HEK293 (cell line): Measurements from ENCODE around the gene TPBGL.

Source experiments
- KLF9 ChIP-seq: fragments of 450-650 bp; formaldehyde crosslinking; IDR thresholded peaks from 2 replicates; pipeline ENCODE4 v1.5.1; 2016; ENCODE audit warnings: missing biosample characterization, missing genetic modification characterization, low read depth
- MEIS1 ChIP-seq: sonication (generic); formaldehyde crosslinking; IDR thresholded peaks from 2 replicates; pipeline ENCODE4 v1.8.1; 2022; ENCODE audit warnings: missing genetic modification reagents, mild to moderate bottlenecking, borderline replicate concordance
- SETDB1 ChIP-seq: IDR thresholded peaks from one replicate; pipeline ENCODE4 v1.6.1; 2017; ENCODE audit warnings: mild to moderate bottlenecking, low read length, moderate library complexity, mixed read lengths; ENCODE audit not compliant: insufficient read length
- ZFP3 ChIP-seq: fragments of 450-650 bp; formaldehyde crosslinking; IDR thresholded peaks from 2 replicates; pipeline ENCODE4 v1.5.1; 2016; ENCODE audit warnings: low read depth, missing biosample characterization, missing genetic modification characterization
- ZNF24 ChIP-seq: fragments of 450-650 bp; formaldehyde crosslinking; IDR thresholded peaks from 2 replicates; pipeline ENCODE4 v1.5.1; 2016; ENCODE audit warnings: missing biosample characterization, missing genetic modification characterization
- ZNF530 ChIP-seq: fragments of 450-650 bp; formaldehyde crosslinking; IDR thresholded peaks from 2 replicates; pipeline ENCODE4 v1.5.1; 2016; ENCODE audit warnings: low read depth, missing biosample characterization, missing genetic modification characterization
- ZNF600 ChIP-seq: fragments of 450-650 bp; formaldehyde crosslinking; IDR thresholded peaks from 2 replicates; pipeline ENCODE4 v1.5.1; 2016; ENCODE audit warnings: missing biosample characterization, missing genetic modification characterization
- ZNF654 ChIP-seq: fragments of 450-650 bp; formaldehyde crosslinking; IDR thresholded peaks from 2 replicates; pipeline ENCODE4 v1.5.1; 2016; ENCODE audit warnings: low read depth, missing biosample characterization, missing genetic modification characterization
- TF ChIP-seq, protein P1 (sequence below): fragments of 450-650 bp; formaldehyde crosslinking; IDR thresholded peaks from 2 replicates; pipeline ENCODE4 v1.5.1; 2016; ENCODE audit warnings: missing biosample characterization, missing genetic modification characterization
- TF ChIP-seq, protein P2 (sequence below): fragments of 450-650 bp; formaldehyde crosslinking; IDR thresholded peaks from 2 replicates; pipeline ENCODE4 v1.5.1; 2016; ENCODE audit warnings: missing biosample characterization, missing genetic modification characterization, borderline replicate concordance

DNA sequence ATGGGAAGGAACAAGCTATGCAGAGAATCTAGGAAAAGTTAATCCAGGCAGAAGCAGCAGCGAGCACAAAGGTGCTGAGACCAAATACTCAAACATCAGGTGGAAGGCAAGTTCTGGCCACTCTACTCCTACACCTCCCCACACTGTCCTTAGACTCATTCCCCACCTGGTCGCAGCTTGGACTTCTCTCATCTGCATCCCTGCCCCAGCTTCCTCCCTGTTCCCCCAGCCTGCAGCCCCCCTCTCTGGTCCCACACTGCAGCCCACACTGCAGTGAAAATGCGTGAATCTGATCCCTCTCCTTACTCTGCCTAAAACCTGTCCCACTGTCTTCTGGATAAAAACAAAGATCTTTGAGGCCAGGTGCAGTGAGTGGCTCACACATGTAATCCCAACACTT, 9.1 kb downstream of the TPBGL start:
- TF ChIP-seq MEIS1 (CRISPR knock-in tag) = no peak
- TF ChIP-seq, protein P1, sequence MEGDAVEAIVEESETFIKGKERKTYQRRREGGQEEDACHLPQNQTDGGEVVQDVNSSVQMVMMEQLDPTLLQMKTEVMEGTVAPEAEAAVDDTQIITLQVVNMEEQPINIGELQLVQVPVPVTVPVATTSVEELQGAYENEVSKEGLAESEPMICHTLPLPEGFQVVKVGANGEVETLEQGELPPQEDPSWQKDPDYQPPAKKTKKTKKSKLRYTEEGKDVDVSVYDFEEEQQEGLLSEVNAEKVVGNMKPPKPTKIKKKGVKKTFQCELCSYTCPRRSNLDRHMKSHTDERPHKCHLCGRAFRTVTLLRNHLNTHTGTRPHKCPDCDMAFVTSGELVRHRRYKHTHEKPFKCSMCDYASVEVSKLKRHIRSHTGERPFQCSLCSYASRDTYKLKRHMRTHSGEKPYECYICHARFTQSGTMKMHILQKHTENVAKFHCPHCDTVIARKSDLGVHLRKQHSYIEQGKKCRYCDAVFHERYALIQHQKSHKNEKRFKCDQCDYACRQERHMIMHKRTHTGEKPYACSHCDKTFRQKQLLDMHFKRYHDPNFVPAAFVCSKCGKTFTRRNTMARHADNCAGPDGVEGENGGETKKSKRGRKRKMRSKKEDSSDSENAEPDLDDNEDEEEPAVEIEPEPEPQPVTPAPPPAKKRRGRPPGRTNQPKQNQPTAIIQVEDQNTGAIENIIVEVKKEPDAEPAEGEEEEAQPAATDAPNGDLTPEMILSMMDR (tag by site-specific recombination) = no peak
- TF ChIP-seq, protein P2, sequence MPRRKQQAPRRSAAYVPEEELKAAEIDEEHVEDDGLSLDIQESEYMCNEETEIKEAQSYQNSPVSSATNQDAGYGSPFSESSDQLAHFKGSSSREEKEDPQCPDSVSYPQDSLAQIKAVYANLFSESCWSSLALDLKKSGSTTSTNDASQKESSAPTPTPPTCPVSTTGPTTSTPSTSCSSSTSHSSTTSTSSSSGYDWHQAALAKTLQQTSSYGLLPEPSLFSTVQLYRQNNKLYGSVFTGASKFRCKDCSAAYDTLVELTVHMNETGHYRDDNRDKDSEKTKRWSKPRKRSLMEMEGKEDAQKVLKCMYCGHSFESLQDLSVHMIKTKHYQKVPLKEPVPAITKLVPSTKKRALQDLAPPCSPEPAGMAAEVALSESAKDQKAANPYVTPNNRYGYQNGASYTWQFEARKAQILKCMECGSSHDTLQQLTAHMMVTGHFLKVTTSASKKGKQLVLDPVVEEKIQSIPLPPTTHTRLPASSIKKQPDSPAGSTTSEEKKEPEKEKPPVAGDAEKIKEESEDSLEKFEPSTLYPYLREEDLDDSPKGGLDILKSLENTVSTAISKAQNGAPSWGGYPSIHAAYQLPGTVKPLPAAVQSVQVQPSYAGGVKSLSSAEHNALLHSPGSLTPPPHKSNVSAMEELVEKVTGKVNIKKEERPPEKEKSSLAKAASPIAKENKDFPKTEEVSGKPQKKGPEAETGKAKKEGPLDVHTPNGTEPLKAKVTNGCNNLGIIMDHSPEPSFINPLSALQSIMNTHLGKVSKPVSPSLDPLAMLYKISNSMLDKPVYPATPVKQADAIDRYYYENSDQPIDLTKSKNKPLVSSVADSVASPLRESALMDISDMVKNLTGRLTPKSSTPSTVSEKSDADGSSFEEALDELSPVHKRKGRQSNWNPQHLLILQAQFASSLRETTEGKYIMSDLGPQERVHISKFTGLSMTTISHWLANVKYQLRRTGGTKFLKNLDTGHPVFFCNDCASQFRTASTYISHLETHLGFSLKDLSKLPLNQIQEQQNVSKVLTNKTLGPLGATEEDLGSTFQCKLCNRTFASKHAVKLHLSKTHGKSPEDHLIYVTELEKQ (tag by site-specific recombination) = no peak
- TF ChIP-seq SETDB1 = no peak
- no peak for TF ChIP-seq ZNF24 (tag by site-specific recombination)
- TF ChIP-seq ZNF530 (tag by site-specific recombination) = no peak
- no peak for TF ChIP-seq ZFP3
- TF ChIP-seq ZNF600 (tag by site-specific recombination) = no peak
- TF ChIP-seq ZNF654 = no peak
- TF ChIP-seq KLF9 = no peak
